ENCODE data around the gene PDE5A. TPM values are rescaled to one million over a fixed set of nuclear protein-coding genes. Genes with fewer than 3 reads are reported as not detected.

Gene PDE5A
- polyA plus RNA-seq, 1 of the 3 experiments (the other 2 are of a cell fraction), result 6.4 TPM

GRCh38 chr4:119518915-119519410, 109.6 kb downstream of the PDE5A start:
- H4K20me1 ChIP-seq (ENCODE audit: insufficient read depth), result no peaks in the 10 kb centered on the region
- ChIA-PET POLR2A (no interaction called here), CTCF (interaction anchor here (1.4 kb wide), 1 partner anchor 478 kb away, joined by 3 read pairs; no protein-coding TSS in a partner anchor)
- WGBS (ENCODE audit: low lambda C conversion rate), result 98% methylated on average over 3 of the region's 3 CpGs
- H3K9ac ChIP-seq, result peak overlapping the region; percentile 12; the same call in 1 of the 2 replicates
- H3K27me3 ChIP-seq (ENCODE audit: insufficient read depth), result no peaks in the 10 kb centered on the region
- peaks cover 32 to 35% of the 10 kb centered on the region in 2 experiments for H3K36me3 ChIP-seq (replicated peaks in 1 of 2; ENCODE audit: control insufficient read depth in 1 of 2, insufficient read depth in 2 of 2, low read length in 1 of 2)
- H3K9me3 ChIP-seq, result no peaks in the 10 kb centered on the region
- TF ChIP-seq POLR2AphosphoS5 (IDR thresholded peaks at IDR 0.05; ENCODE audit: low read depth, low read length) (no peak), TEAD4 (IDR thresholded peaks at IDR 0.05; ENCODE audit: borderline replicate concordance, insufficient read depth) (no peak), RCOR1 (IDR thresholded peaks at IDR 0.05; ENCODE audit: low read length) (no peak), ELF1 (IDR thresholded peaks at IDR 0.05) (no peak), FOXJ3 (CRISPR knock-in tag; IDR thresholded peaks at IDR 0.05) (no peak), SIN3A (IDR thresholded peaks at IDR 0.05; ENCODE audit: borderline replicate concordance, low read depth, low read length) (no peak), USF2 (IDR thresholded peaks at IDR 0.05; ENCODE audit: borderline replicate concordance, low read depth, low read length) (no peak), NRF1 (IDR thresholded peaks at IDR 0.05; ENCODE audit: low read depth, low read length) (no peak), MXI1 (IDR thresholded peaks at IDR 0.05; ENCODE audit: low read depth, low read length) (no peak), NFIC (IDR thresholded peaks at IDR 0.05; ENCODE audit: borderline replicate concordance) (no peak), TAF1 (IDR thresholded peaks at IDR 0.05; ENCODE audit: borderline replicate concordance, low read depth, low read length) (no peak), RAD21 (IDR thresholded peaks at IDR 0.05; ENCODE audit: low read length) (no peak)
- TF ChIP-seq, protein P1, sequence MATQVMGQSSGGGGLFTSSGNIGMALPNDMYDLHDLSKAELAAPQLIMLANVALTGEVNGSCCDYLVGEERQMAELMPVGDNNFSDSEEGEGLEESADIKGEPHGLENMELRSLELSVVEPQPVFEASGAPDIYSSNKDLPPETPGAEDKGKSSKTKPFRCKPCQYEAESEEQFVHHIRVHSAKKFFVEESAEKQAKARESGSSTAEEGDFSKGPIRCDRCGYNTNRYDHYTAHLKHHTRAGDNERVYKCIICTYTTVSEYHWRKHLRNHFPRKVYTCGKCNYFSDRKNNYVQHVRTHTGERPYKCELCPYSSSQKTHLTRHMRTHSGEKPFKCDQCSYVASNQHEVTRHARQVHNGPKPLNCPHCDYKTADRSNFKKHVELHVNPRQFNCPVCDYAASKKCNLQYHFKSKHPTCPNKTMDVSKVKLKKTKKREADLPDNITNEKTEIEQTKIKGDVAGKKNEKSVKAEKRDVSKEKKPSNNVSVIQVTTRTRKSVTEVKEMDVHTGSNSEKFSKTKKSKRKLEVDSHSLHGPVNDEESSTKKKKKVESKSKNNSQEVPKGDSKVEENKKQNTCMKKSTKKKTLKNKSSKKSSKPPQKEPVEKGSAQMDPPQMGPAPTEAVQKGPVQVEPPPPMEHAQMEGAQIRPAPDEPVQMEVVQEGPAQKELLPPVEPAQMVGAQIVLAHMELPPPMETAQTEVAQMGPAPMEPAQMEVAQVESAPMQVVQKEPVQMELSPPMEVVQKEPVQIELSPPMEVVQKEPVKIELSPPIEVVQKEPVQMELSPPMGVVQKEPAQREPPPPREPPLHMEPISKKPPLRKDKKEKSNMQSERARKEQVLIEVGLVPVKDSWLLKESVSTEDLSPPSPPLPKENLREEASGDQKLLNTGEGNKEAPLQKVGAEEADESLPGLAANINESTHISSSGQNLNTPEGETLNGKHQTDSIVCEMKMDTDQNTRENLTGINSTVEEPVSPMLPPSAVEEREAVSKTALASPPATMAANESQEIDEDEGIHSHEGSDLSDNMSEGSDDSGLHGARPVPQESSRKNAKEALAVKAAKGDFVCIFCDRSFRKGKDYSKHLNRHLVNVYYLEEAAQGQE (IDR thresholded peaks at IDR 0.05; ENCODE audit: low read depth, low read length), result no peak
- no peak overlapping the region for H3K4me2 ChIP-seq
- DNase-seq, result no peak
- H3K9me2 ChIP-seq, result no peaks in the 10 kb centered on the region
- H3K27ac ChIP-seq (ENCODE audit: low read depth in 2 of 2, low read length in 1 of 2), result peak overlapping the region; percentile 72 to 87; a peak in 3 of 4 replicates
- H3K4me1 ChIP-seq (ENCODE audit: control insufficient read depth in 1 of 2, insufficient read depth in 2 of 2, low read depth in 1 of 2, low read length in 1 of 2), result peaks cover 4 to 16% of the 10 kb centered on the region in 2 experiments; a peak in 3 of 4 replicates
- no peak overlapping the region for H2AFZ ChIP-seq (ENCODE audit: low read depth)
- peaks cover 40% of the 10 kb centered on the region for H3F3A ChIP-seq (replicated peaks; ENCODE audit: insufficient read depth)
- H3K79me2 ChIP-seq (ENCODE audit: insufficient read depth), result peaks cover under 1% of the 10 kb centered on the region; the same call in 1 of the 2 replicates
- no peak overlapping the region for H3K4me3 ChIP-seq (ENCODE audit: low read depth in 2 of 2, low read length in 1 of 2)

Data from SK-N-SH (cell line).